GM18861 (cell line): Measurements from ENCODE around the gene CACNA1D.
"Not testable (repeated sequence)": the region's sequence is repeated elsewhere in the genome, so short reads cannot be mapped to it uniquely, and the experiment has no call there.

Experiments used
- ATAC-seq: cut with Tn5 transposase; IDR thresholded peaks from one replicate; pipeline ENCODE4 v1.9.1; 2021; ENCODE audit not compliant: unreplicated experiment

Gene CACNA1D

DNA sequence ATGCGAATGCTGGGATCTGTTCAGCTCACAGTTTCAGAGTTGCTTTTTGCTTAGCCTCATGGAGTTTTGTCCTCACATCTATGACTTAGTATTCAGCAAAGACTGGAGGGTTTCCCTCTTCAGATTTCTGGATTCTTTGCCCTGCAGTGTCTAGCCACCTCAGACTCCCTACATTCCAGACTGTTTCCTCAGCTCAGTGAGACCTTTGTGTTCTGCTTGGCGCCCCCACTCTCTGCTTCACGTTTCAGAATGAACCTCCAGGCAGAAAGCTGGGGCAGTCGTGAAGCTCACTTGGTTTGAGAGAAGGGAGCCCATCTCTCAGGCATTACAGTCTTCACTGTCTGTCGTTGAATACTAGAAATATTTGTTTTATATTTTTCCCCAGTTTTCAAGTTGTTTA, 118.1 kb downstream of the CACNA1D start:
- ATAC-seq: no peak

DNA sequence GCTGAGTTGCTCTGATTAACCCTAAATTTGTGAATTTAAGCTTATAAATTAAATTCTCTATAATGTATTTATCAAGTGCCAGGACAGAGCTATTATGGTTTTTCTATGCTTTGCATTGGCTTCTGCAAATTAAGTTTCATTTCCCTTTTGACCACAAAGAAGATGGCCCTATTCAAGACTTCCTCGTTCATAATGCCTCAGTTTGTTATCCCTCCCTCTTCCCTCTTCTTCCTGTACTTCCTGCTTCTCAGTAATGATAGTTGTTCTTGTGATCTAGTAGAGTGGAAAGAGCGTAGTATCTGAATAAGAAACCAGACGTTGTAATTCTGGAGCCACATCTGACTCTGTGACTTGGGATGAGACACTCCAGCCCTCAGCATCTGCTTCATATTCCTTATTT, 118.7 kb downstream of the CACNA1D start:
- no peak for ATAC-seq

DNA sequence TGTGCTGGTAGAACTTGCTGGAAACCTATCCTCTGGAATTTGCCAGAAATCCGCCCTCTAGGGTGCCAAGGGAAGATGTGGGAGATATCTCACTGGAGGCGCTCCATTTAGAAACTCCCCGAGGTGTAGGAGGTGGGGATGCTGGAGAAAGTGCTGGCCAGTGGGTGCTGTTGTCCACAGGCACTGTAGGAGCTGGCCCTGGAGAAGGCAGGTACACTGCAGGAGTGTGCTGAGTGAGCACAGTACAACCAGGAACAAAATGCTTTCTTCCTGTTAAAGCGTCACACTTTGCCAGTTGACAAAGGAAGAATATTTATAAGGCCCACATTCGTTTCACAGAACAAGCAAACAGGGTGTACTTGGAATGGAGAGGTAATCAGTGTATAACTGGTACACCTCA, 119.9 kb downstream of the CACNA1D start:
- no peak for ATAC-seq

DNA sequence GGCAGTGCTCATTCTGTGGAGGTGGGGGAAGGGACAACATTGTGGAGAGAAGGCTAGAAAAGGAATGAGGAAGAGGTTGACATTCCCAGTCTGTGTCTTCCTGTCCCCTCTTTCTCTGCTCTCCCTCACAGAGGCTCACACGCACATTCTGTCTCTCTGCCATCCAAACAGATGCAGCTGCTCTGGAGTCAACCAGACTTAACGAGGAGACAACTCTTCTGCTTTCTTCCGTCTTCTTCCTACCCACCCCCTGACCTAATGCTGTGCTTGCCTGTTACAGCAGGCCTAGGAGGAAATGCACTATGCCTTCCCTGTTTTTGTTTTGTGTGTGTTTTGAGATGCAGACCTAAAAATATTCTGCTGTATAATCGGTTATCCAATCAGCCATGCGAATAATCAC, 121.9 kb downstream of the CACNA1D start:
- no peak for ATAC-seq

DNA sequence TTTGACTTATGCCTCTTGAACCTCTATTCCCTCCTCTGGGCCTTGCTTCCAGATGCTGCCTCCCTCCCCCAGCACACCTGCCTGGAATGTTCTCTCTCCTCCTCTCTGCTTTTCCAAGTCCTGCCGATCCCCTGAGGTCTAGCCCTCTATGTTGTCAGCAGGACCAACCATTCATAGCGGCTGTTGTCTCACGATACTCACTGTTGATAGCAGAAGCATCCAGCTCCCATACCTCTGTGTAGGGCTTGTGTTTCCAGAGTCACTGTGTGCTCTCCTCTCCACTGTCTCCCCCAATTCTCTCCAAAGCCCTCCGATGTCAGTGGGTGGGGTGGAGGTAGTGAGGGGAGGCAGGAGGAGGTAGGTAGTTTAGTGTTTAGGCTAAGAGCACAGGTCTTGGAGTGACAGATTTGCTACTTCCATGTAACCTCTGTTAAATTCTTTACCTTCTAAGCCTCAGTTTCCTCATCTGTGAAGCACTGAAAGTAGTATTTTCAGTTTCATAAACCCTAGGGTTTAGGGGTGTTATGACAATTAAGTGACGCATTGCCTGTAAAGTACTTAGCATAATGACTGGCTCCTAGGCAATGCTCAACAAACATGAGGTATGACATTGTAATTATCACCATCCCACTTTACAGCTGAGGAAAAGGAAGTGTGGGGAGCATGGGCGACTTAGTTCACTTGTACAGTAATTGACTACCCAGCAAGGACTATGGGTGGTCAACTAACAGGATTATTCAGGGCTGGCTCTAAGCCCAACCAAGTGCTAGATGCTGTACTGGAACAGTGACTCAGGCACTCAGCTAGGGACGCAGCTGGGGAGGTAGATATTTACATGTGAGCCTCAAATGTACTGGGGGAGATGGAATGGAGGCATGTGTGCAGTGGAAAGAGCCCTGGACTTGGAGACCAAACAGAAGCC, 122.8 kb downstream of the CACNA1D start:
- no peak for ATAC-seq

DNA sequence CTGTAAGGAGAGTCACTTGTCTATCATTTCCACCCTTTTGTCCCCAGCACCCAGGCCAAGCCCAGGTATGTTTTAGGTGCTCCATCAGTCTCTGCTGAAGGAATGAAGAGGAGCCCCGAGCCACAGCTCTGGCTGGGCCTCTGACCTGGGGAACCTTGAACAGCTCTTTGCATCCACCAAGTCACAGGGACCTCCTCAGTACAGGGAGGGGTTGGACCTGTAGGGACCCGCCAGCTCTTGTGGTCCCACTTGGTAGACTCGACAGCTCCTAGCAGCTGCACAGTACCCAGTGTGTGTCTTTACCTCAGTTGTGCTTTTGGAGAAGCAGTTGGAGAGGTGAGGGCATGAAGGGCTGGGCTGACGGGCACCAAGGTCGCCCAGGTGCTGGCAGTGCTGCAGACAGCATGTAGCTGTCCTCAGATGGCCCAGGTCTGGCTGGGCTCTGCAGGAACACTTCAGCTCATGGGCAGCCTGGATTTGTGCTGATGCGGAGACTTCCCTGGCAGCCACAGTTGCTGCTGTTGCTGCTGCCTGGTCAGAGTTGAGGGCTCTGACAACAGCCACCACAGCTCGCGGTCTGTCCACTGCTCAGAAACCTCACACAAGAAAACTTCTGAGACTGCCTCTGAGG, 123.6 kb downstream of the CACNA1D start:
- no peak for ATAC-seq

DNA sequence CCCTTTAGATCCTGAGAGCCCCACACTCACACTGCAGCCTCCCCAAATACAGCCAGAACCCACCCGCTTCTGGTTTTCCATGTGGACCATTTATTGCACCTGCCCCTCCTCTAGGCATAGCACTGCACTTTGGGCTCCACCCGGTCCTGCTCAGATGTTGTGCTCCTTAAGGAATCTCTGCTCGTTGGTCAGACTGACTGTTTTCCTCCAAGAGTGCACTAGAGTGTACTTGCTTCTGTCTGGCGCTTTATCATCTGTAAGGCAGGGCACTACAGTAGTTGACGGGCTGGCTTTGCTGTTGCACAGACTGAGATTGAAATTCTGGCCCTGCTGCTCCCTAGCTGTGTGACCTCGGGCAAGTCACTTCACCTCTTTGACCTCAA, 124.1 kb downstream of the CACNA1D start:
- ATAC-seq: no peak

DNA sequence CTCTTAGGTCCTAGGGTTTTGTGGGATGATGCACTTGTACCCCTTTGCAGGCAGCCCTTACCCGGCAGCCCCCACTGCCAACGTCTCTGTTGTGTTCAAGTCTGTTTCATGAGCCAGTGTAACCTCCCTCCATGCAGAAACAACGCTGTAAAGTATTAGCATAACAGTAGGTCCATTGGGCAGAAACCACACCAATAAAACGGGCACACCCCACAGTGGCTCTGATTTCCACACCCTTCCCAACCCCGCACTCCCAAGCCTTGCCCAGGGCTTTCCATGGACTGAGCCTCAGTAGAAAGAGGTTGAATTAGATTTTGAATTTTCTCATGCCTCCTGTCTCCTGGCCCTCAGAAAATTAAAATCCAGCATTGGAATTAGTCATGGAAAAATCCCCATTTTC, 124.5 kb downstream of the CACNA1D start:
- no peak for ATAC-seq

DNA sequence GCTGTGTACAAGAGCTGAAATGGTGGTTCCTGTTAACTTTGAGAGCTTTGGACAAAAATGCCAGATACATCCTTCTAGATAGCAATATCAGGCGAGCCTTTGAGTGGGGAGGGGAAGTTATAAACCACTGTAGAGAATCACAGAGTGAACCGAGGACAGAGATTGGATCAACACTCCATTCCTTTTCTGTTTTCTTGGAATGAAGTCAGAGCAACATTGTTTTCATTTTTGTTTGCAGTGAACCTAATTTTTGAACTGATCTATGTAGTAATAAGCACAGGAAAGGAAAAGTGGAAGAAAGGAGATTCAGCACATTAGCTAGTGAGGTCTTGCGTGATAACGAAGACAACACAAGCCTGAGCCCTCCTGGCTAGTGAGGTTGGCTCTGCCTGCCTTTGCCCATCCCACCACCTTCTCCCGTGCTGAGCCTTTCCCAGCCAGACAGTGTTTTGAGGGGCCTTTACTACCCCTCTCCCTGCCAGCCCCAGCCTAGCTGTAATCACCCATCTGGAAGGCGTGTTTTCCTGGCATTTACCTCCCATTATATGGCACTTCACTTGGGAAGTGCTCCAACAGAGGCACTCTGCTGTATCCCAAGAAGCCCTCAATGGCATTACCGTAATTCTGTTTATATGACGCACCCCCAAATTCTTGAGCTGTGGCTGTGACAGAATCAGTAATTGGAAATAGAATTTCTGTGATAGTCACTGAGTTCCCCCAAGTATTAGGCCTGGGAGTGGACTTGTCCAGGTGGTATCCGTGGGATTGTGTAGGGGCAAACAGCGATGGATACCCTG, 129.8 kb downstream of the CACNA1D start:
- ATAC-seq: no peak

DNA sequence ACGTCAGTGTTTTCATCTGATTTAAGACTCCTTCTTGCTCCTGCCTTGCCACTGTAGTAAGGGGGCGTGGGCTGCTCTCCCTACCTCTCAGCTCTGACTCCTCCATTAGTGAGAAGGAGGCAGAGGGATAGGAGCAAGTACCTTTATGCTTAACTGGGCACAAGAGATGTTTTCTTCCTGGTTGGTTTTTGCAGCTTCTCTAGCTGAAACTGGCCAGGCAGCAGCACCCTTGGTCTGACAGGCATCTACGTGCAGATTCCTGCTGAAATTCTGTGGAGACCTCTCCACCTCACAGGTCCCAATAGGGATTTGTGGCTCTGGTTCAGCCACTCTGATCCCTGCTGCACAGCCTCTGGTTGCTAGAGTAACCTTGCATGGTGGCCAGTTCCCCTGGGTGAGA, 132.5 kb downstream of the CACNA1D start:
- no peak for ATAC-seq

DNA sequence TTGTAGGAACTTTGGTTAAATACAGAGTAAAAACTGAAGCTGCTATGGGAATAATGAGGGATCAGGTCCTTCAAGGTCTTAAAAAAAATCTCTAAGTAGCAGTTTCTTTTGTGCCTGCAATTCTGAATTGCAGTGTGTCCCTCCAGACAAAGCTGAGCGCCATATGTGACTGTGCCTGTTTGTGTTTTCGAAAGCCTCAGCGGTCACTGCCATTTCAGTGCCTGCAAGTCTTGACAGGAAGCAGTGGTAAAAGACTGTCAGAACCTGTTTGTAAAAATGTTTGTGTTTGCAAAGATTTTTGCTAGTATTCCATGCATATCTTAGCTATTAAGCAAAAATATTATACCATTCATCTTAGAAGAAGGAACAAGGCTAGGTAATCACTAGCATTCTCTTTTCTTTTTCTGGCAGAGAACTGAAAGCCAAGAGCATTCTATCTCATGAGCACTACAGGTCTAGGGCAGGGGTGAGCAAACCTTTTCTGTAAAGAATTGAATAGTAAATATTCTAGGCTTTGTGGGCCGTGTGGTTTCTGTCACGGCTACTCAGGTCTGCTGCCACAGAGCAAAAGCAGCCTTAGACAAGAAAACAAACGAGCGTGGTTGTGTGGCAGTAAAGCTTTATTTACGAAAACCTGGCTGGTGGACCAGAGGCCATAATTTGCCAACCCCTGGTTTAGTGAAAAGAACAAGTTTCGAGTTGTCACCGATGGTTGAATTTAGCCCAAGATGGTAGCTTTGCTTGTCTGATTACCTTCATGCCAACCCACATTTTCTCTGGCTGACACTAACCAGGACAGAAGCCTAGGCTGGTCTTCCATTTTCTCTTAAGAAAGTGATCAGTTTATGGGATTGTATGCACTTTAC, 134.4 kb downstream of the CACNA1D start:
- no peak for ATAC-seq

DNA sequence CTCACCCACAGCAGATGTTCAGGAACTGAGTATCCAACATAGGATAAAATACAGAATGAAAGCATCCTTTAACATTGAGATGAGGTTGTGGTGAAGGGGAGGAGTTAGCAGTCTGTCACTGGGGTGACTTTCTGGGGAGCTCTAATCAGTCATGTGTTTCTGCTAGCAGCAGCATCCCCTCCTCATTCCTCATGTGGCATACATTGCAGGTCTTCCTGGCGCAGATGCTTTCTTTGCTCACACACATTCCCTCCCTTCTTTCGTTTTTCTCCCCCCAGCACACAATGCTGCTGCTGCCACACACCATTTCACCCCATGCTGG, 135.0 kb downstream of the CACNA1D start:
- ATAC-seq: no peak

DNA sequence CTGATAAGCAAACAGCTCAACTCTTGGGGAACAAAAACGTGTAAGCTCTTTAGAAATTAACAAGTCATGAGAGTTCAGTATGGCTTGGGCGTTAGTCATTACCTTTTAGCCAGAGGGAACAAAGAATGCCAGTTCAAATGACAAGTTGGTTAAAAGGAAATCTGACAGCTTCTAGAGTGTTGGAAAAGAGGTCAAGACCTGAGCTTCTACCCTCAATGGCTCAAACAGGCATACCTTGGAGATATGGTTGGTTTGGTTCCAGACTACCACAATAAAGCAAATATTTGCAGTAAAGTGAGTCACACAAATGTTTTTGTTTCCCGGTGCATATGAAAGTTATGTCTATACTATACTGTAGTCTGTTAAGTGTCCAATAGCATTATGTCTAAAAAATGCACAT, 136.1 kb downstream of the CACNA1D start:
- no peak for ATAC-seq

DNA sequence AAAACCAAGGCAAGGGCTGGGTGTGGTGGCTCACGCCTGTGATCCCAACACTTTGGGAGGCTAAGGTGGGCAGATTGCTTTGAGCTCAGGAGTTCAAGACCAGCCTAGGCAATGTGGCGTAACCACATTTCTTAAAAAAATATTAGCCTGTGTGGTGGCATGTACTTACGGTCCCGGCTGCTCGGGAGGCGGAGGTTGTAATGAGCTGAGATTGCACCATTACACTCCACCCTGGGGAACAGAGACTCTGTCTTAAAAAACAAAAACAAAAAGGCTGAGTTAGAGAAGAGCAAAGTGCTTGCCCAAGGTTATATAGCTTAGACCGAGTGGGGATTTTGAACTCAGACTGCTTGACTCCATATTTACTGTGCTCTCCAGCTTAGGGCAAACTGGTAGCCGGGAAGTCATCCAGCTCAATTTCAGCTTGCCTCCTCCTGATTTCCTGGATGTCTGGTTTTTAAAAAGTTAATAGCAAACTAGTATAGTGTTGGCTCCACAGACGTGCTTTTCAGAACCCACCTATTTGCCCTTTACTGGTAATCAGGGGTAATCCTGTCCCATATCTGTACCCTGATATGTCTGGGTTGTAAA, 138.9 kb downstream of the CACNA1D start:
- ATAC-seq: no peak

DNA sequence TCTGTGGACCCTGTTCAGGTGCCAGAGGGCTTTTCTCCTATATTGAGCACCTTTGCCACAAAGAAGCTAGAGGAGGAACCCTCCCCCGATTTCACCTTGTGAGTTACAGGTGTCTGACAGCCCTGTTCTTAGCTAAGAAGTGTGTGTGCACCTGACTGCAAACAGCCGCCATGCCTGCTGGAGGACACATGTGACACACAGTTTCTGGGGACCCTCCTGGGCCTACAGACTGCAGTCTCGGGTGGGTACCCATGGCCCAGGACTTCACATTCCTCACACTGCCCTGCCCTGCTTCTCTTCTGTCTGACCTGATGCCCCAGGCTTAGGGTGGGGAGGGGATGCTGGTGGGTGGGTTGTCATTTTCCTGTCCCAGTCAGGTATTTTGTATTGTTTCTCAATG, 140.6 kb downstream of the CACNA1D start:
- ATAC-seq: no peak

DNA sequence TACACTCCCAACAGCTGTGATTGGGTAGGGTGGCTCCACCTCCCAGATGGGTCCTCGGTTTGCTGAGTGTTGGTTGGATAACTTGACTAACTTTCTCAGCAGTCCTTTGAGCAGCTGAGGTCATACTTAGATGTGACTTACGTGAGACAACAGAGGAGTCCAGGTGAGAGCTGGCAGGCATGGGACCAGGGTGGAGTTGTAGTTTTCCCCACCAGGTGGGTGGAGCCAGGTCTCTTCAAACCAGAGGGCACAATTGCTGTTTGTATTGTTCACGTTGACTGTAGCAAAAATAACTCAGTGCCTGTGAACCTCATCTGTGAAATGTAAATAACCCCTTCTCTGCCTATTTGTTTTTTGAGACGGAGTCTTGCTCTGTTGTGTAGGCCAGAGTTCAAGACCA, 144.4 kb downstream of the CACNA1D start:
- not testable (repeated sequence) for ATAC-seq

DNA sequence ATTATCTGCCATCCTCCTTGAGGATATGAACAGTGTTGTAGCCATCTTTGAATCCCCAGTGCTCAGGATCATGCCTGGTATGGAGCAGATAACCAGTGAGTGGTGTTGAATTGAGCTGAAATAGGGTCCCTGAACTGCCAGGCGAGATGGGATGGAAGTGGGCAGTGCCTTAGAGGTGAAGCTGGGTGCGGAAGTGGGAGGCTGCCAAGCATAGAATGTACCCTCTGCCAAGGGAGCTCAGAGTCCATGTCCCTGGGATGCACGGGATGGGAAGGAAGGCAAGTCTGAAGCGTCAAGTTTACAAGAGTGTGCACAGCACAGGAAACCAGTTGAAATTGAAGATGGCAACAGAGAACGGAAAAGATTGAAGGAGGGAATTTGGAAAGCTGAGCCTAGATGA, 147.0 kb downstream of the CACNA1D start:
- ATAC-seq: no peak

DNA sequence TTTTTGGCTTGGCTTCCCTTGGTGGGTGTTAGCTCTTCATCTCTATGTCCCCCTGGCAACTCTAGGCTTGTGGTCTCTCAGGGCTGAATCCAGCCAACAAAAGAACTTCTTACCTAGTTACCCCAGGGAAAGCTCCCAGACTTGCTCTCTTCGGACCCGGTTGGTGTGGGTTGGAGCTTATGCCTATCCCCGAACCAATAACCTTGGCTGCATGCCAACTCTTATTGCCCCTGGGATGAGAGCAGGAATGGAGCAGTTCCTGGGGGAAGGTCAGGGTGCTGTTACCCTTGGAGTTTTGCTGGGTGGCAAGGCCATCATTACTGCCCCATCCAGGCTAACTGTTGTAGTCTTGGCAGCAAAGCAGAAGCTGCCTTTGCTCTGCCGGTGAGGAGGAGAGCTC, 147.8 kb downstream of the CACNA1D start:
- no peak for ATAC-seq

DNA sequence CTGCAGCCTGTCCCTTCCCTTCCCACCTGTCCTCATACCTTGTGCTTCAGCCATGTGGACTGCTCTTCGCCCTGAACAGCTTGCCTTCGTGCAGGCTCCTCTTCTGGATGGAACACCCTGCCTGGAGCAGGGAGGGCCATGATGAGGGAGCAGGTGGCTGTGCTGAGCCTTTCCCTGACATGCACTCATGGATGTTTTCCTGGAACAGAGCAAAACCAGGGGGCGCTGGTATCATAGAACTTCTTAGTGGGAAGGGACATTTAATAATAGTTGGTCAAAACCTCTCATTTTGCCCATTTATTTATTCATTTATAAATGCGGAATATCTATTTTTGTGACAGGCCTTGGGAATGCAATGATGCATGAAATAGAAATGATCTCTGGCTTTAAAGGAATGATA, 149.3 kb downstream of the CACNA1D start:
- ATAC-seq: no peak

DNA sequence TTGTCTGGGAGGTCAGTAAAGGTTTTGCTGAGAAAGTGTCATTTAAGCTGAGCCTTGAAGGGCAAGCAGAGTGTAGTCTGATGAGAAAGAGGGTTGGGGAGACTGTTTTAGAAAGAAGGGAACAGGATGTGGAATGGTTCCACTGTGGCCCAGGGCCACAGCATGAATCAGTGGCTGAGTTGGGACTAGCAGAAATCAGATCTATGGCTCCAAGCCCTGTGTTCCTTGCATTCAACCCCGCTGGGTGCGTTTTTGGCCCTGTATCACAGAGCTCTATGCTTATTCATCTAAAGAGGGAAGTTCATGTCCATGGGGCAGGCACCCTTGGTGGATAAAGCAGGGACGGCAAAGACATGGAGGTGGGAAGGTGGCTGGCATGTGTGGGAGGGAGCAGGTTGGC, 151.3 kb downstream of the CACNA1D start:
- ATAC-seq: no peak

DNA sequence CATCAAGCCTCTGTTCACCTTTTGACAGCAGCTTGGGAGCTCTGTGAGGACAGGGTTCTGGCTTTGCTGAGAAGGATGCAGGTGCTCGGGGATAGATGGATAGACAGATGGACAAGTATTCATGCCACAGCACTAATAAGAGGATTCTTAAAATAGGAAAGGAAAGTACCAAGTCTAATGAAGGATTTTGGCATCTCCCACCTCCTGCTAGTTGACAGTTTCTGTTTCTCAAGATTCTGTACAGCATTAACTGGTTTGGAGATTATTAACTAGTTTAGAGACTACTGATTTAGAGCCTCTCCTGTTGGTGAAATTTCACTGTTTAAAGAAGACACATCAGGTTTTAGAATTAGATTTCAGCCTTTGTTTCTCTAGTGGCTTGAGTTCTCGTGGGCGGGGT, 152.3 kb downstream of the CACNA1D start:
- ATAC-seq: peak; percentile 51
